A549 (cell line): ENCODE measurements around the gene SLU7. TPM values are rescaled to one million over a fixed set of nuclear protein-coding genes. Genes with fewer than 3 reads are reported as not detected.

Experiments used
- ATAC-seq, 2 experiments: fragments of 200-7000 bp in 1 of 2; fragments of >200 bp in 1 of 2; cut with Nextera tagmentation in 1 of 2; cut with Tn5 transposase in 1 of 2; 3 replicates each; pipeline versions ENCODE4 v1.8.0 to v1.9.1; 2018 to 2020; ENCODE audit warnings: mild to moderate bottlenecking in 1 of 2, moderate library complexity in 1 of 2
- CTCF ChIA-PET: fragments of 300-600 bp; sonication (Branson Sonifier 250); formaldehyde crosslinking; extraction: SDS; loops from one replicate; lab custom pipeline; 2021; ENCODE audit warnings: antibody characterized with exemption, inconsistent platforms; lab: Yijun Ruan, JAX
- POLR2A ChIA-PET: fragments of 350-600 bp; formaldehyde crosslinking; extraction: SDS; loops from one replicate; lab custom pipeline; 2021; ENCODE audit warnings: antibody characterized with exemption, inconsistent platforms; lab: Yijun Ruan, JAX
- DNase-seq, 2 experiments: peaks; one replicate each; pipeline versions ENCODE4 v3.0.0 to v3.0.0-alpha.2; 2011 to 2016; ENCODE audit warnings: low read depth in 1 of 2, low spot score in 1 of 2
- FAIRE-seq: peaks from 2 replicates; lab custom pipeline; 2011; peaks lifted over from hg19 to GRCh38; lab: Jason Lieb, UNC
- H3K27ac ChIP-seq, 2 experiments: fragments of >200 bp; sonication (Bioruptor Twin); formaldehyde crosslinking; 3 replicates each; pipeline ENCODE4 v1.5.1; 2016 to 2017
- H3K4me1 ChIP-seq: fragments of >200 bp; sonication (Bioruptor Twin); formaldehyde crosslinking; 3 replicates; pipeline ENCODE4 v1.6.1; 2016
- H3K4me2 ChIP-seq: fragments of >200 bp; sonication (Bioruptor Twin); formaldehyde crosslinking; 3 replicates; pipeline ENCODE4 v1.6.1; 2016
- H3K4me3 ChIP-seq: fragments of >200 bp; sonication (Bioruptor Twin); formaldehyde crosslinking; 3 replicates; pipeline ENCODE4 v1.5.1; 2016
- H3K9me3 ChIP-seq: fragments of >200 bp; sonication (Bioruptor Twin); formaldehyde crosslinking; 3 replicates; pipeline ENCODE4 v1.6.1; 2016
- CBX2 ChIP-seq: fragments of 200-600 bp; sonication (generic); IDR thresholded peaks from 2 replicates; pipeline ENCODE4 v1.6.1; 2016; ENCODE audit warnings: low read depth, mild to moderate bottlenecking, borderline replicate concordance
- CHD2 ChIP-seq: fragments of 150-350 bp; IDR thresholded peaks from 2 replicates; pipeline ENCODE4 v1.6.1; 2014; ENCODE audit warnings: low read length; ENCODE audit not compliant: partially characterized antibody
- EP300 ChIP-seq, 2 experiments: fragments of >200 bp; sonication (Bioruptor Twin); formaldehyde crosslinking; IDR thresholded peaks; 2 replicates in 1 of 2; 3 replicates in 1 of 2; pipeline ENCODE4 v1.6.1; 2016 to 2017
- FOSB ChIP-seq: fragments of 250-450 bp; sonication (Bioruptor Pico); IDR thresholded peaks from 2 replicates; pipeline ENCODE4 v1.5.0; 2020; ENCODE audit warnings: mild to moderate bottlenecking, moderate library complexity
- FOSL2 ChIP-seq, 2 experiments: fragments of 450-650 bp in 1 of 2; fragments of >200 bp in 1 of 2; sonication (Bioruptor Twin) in 1 of 2; formaldehyde crosslinking; IDR thresholded peaks; 2 replicates each; pipeline versions ENCODE4 v1.5.0 to v1.6.1; 2016 to 2020; ENCODE audit warnings: mild to moderate bottlenecking in 1 of 2, moderate library complexity in 1 of 2
- FOXS1 ChIP-seq: fragments of 250-450 bp; sonication (Bioruptor Pico); IDR thresholded peaks from 2 replicates; pipeline ENCODE4 v1.5.0; 2020; ENCODE audit warnings: mild to moderate bottlenecking, moderate library complexity
- HDAC2 ChIP-seq: fragments of 200-600 bp; sonication (generic); IDR thresholded peaks from 2 replicates; pipeline ENCODE4 v1.6.1; 2016
- HOXA7 ChIP-seq: fragments of 250-450 bp; sonication (Bioruptor Pico); IDR thresholded peaks from 2 replicates; pipeline ENCODE4 v1.5.0; 2020; ENCODE audit warnings: mild to moderate bottlenecking, moderate library complexity
- JUN ChIP-seq, 2 experiments: fragments of >200 bp; sonication (Bioruptor Twin); formaldehyde crosslinking; IDR thresholded peaks; 2 replicates in 1 of 2; 3 replicates in 1 of 2; pipeline ENCODE4 v1.6.1; 2016 to 2017
- KDM5A ChIP-seq: fragments of 200-600 bp; sonication (generic); IDR thresholded peaks from 2 replicates; pipeline ENCODE4 v1.6.1; 2016; ENCODE audit warnings: antibody characterized with exemption, mild to moderate bottlenecking
- MAFK ChIP-seq: fragments of 450-650 bp; IDR thresholded peaks from 2 replicates; pipeline ENCODE4 v1.6.1; 2014; ENCODE audit not compliant: partially characterized antibody
- NR3C1 ChIP-seq: fragments of >200 bp; sonication (Bioruptor Twin); formaldehyde crosslinking; IDR thresholded peaks from 3 replicates; pipeline ENCODE4 v1.6.1; 2017
- POLR2AphosphoS2 ChIP-seq: conservative IDR thresholded peaks from 2 replicates; pipeline ENCODE4 v1.6.1; 2012; ENCODE audit warnings: low read length, improper control_type of control experiment, inconsistent platforms
- RAD21 ChIP-seq, 2 experiments: fragments of >200 bp in 1 of 2; sonication (Bioruptor Twin) in 1 of 2; formaldehyde crosslinking in 1 of 2; IDR thresholded peaks in 1 of 2; conservative IDR thresholded peaks in 1 of 2; 2 replicates in 1 of 2; 3 replicates in 1 of 2; pipeline ENCODE4 v1.6.1; 2012 to 2018; ENCODE audit warnings: inconsistent platforms in 1 of 2
- RCOR1 ChIP-seq: fragments of 150-350 bp; IDR thresholded peaks from 2 replicates; pipeline ENCODE4 v1.6.1; 2014; ENCODE audit warnings: antibody characterized with exemption, low read length, low read depth
- SMC3 ChIP-seq: fragments of >200 bp; sonication (Bioruptor Twin); formaldehyde crosslinking; IDR thresholded peaks from 3 replicates; pipeline ENCODE4 v1.6.1; 2018; ENCODE audit warnings: inconsistent platforms
- ZC3H11A ChIP-seq: fragments of 450-650 bp; IDR thresholded peaks from 2 replicates; pipeline ENCODE4 v1.6.1; 2014; ENCODE audit warnings: antibody characterized with exemption, mild to moderate bottlenecking
- WGBS: methylation state at CpG from one replicate; pipeline ENCODE4 v1.1.6; 2017; ENCODE audit errors: missing lambda C conversion rate; 5-methylcytosine and 5-hydroxymethylcytosine counted together
- polyA plus RNA-seq, 4 experiments: library from polyadenylated mRNA; depleted of rRNA in 3 of 4; stranded (reverse); fragments of >200 nt; fragmentation: RNase III in 1 of 4; extraction: RNeasy Plus Mini Kit Qiagen cat#74134 plus additional on column Dnase treatment in 1 of 4; gene quantifications; 2 replicates in 3 of 4; 3 replicates in 1 of 4; pipeline ENCODE4 v1.2.3, GENCODE V29; 2011 to 2017
- TF ChIP-seq, protein P1 (sequence below): fragments of >200 bp; sonication (Bioruptor Twin); formaldehyde crosslinking; IDR thresholded peaks from 3 replicates; pipeline ENCODE4 v1.5.1; 2016
- TF ChIP-seq, protein P2 (sequence below): fragments of >200 bp; sonication (Bioruptor Twin); formaldehyde crosslinking; IDR thresholded peaks from 2 replicates; pipeline ENCODE4 v1.6.1; 2016
- TF ChIP-seq, protein P3 (sequence below): fragments of 200-600 bp; sonication (generic); IDR thresholded peaks from 2 replicates; pipeline ENCODE4 v1.6.1; 2016; ENCODE audit warnings: antibody characterized with exemption, mild to moderate bottlenecking, moderate library complexity
- TF ChIP-seq, protein P4 (sequence below): fragments of 150-350 bp; IDR thresholded peaks from 2 replicates; pipeline ENCODE4 v1.6.1; 2014; ENCODE audit warnings: low read depth, mild to moderate bottlenecking, low read length

The SLU7 gene
- polyA plus RNA-seq, 2 of the 4 experiments (the other 2 are of a cell fraction), result 67.0 to 75.5 TPM

DNA sequence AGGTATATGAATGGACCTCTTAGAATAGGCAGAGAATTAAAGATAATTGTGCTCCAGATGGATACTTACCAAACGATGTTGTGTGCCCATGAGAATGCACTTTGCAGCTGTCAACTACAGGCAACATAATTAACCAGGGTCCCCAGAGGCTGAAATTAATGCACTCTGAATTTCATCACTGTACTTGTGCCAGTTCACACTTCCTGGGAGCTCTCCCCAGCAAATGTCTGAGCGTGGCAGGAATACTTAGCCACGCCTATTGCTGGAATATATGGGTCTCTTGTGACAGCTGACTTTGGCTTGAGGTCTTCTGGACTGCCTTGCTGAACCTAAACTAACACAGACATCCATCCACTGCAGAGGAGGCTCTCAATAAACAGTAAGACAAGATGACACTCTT, 36.5 kb downstream of the SLU7 start (continued):
- TF ChIP-seq, protein P1, sequence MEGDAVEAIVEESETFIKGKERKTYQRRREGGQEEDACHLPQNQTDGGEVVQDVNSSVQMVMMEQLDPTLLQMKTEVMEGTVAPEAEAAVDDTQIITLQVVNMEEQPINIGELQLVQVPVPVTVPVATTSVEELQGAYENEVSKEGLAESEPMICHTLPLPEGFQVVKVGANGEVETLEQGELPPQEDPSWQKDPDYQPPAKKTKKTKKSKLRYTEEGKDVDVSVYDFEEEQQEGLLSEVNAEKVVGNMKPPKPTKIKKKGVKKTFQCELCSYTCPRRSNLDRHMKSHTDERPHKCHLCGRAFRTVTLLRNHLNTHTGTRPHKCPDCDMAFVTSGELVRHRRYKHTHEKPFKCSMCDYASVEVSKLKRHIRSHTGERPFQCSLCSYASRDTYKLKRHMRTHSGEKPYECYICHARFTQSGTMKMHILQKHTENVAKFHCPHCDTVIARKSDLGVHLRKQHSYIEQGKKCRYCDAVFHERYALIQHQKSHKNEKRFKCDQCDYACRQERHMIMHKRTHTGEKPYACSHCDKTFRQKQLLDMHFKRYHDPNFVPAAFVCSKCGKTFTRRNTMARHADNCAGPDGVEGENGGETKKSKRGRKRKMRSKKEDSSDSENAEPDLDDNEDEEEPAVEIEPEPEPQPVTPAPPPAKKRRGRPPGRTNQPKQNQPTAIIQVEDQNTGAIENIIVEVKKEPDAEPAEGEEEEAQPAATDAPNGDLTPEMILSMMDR, result no peak
- TF ChIP-seq HDAC2 (no peak), SMC3 (no peak)

DNA sequence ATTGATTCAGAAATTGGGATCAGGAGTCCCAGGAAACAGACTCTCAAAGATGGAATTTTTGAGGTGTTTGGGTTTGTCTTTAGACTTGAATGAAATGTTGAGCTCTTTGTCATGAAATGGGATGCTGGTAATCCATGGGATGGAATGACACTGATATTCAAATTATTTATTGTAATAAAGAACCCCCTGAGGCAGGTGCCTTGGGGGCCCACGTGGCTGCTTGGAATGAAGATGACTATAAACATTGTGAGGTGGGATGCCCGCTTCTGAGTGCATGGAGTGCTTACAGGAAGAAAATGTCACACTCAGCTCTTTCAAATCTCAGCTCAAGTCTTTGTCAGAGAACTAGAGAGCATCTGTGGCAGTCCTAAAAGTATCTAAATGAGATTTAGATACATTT, 38.8 kb downstream of the SLU7 start:
- no peak overlapping the region for H3K4me3 ChIP-seq
- POLR2A ChIA-PET, result interaction anchor here (0.6 kb wide), 1 partner anchor 864 kb away, joined by 5 read pairs; no protein-coding TSS in a partner anchor
- FAIRE-seq, result no peak
- H3K9me3 ChIP-seq, result no peaks in the 10 kb centered on the region
- H3K4me2 ChIP-seq, result no peak overlapping the region
- H3K4me1 ChIP-seq, result no peaks in the 10 kb centered on the region
- no peak overlapping the region for H3K27ac ChIP-seq
- no peak for DNase-seq
- ATAC-seq, result no peak
- TF ChIP-seq KDM5A (no peak), HOXA7 (CRISPR knock-in tag) (no peak), RCOR1 (no peak), RAD21 (conservative IDR thresholded peaks at IDR 0.05 in 1 of 2, IDR thresholded peaks at IDR 0.05 in 1 of 2) (no peak), POLR2AphosphoS2 (no peak), CBX2 (no peak), FOSB (CRISPR knock-in tag) (no peak), NR3C1 (no peak), ZC3H11A (no peak), CHD2 (no peak), JUN (IDR thresholded peaks at IDR 0.05) (no peak), EP300 (IDR thresholded peaks at IDR 0.05) (no peak), MAFK (no peak), FOSL2 (IDR thresholded peaks at IDR 0.05) (no peak), FOSL2 (CRISPR knock-in tag; IDR thresholded peaks at IDR 0.05) (no peak), FOXS1 (no peak)
- TF ChIP-seq, protein P2, sequence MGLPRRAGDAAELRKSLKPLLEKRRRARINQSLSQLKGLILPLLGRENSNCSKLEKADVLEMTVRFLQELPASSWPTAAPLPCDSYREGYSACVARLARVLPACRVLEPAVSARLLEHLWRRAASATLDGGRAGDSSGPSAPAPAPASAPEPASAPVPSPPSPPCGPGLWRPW, result no peak
- TF ChIP-seq, protein P3, sequence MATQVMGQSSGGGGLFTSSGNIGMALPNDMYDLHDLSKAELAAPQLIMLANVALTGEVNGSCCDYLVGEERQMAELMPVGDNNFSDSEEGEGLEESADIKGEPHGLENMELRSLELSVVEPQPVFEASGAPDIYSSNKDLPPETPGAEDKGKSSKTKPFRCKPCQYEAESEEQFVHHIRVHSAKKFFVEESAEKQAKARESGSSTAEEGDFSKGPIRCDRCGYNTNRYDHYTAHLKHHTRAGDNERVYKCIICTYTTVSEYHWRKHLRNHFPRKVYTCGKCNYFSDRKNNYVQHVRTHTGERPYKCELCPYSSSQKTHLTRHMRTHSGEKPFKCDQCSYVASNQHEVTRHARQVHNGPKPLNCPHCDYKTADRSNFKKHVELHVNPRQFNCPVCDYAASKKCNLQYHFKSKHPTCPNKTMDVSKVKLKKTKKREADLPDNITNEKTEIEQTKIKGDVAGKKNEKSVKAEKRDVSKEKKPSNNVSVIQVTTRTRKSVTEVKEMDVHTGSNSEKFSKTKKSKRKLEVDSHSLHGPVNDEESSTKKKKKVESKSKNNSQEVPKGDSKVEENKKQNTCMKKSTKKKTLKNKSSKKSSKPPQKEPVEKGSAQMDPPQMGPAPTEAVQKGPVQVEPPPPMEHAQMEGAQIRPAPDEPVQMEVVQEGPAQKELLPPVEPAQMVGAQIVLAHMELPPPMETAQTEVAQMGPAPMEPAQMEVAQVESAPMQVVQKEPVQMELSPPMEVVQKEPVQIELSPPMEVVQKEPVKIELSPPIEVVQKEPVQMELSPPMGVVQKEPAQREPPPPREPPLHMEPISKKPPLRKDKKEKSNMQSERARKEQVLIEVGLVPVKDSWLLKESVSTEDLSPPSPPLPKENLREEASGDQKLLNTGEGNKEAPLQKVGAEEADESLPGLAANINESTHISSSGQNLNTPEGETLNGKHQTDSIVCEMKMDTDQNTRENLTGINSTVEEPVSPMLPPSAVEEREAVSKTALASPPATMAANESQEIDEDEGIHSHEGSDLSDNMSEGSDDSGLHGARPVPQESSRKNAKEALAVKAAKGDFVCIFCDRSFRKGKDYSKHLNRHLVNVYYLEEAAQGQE, result no peak
- TF ChIP-seq, protein P4, sequence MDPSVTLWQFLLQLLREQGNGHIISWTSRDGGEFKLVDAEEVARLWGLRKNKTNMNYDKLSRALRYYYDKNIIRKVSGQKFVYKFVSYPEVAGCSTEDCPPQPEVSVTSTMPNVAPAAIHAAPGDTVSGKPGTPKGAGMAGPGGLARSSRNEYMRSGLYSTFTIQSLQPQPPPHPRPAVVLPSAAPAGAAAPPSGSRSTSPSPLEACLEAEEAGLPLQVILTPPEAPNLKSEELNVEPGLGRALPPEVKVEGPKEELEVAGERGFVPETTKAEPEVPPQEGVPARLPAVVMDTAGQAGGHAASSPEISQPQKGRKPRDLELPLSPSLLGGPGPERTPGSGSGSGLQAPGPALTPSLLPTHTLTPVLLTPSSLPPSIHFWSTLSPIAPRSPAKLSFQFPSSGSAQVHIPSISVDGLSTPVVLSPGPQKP, result no peak
- 31% methylated on average over 2 of the region's 2 CpGs for WGBS
- CTCF ChIA-PET, result interaction anchor here (1.2 to 5.7 kb wide), 8 partner anchors 8 to 138 kb away, joined by 3 to 31 read pairs (median 4); partner anchors contain the start of genes C1QTNF2 and FAM200C
